Germinal center (tissue), 1 donor: Measurements from ENCODE around the gene STBD1.
"Not testable (repeated sequence)": the region's sequence is repeated elsewhere in the genome, so short reads cannot be mapped to it uniquely, and the experiment has no call there.

Experiments
- DNase-seq: peaks from one replicate; pipeline ENCODE4 v3.0.0; 2012; ENCODE audit warnings: mixed read lengths, low spot score

The STBD1 gene

GRCh38 chr4:76322236-76322635 lies 15.7 kb downstream of the STBD1 start:
- DNase-seq: no peak

GRCh38 chr4:76325072-76325471 lies 18.5 kb downstream of the STBD1 start:
- DNase-seq: no peak

DNA sequence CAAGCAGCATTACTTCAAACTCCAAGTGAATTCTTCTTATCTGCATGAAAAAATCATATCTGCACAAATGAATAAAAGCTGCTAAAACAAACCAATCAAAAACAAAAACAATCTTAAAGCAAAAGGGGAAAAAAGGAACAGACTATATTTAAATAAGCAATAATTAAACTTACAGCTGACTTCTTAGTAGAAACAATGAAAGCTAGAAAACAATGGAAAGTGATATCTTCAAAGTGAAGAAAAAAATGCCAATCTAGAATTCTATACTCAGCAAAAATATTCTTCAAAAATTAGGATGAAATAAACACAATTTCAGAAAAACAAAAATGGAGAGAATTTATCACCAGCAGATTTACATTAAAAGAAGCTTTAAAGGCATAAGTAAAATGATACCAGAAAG lies 20.0 kb downstream of the STBD1 start:
- no peak for DNase-seq

DNA sequence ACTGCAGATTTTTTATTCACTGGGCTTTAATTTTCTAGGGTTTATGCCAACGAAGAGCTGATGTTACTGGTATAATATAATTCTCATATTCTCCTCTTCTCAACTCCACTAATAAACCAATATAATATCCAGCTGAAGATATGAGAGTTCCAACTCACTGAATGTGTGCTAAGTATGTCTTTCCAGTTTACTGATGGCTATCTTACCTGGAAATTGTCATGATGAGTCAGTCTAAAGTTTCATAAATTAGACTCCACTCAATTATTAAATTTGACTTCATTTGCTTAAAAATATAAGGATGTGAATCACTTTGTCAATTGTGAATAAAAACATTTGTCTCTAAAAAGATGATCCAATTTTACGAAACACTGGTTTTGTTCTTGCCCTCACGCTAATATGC lies 28.4 kb downstream of the STBD1 start:
- DNase-seq: no peak

DNA sequence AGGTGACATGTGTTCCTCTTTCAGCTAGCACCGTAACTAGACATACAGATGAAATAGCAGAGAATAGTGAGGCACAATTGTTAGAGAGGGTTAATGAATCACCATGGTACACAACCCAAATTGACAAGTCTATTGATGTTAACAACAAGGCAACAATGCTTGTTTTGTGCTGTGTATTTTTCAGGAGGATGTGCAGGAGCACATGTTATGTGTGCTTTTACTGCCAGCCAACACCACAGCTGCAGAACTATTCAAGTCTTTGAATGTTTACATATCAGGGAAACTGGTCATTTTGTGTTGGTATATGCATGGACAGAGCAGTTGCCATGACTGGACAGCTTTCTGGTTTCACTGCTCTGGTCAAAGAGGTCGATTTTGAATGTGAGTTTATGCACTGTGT lies 32.8 kb downstream of the STBD1 start:
- DNase-seq: no peak

DNA sequence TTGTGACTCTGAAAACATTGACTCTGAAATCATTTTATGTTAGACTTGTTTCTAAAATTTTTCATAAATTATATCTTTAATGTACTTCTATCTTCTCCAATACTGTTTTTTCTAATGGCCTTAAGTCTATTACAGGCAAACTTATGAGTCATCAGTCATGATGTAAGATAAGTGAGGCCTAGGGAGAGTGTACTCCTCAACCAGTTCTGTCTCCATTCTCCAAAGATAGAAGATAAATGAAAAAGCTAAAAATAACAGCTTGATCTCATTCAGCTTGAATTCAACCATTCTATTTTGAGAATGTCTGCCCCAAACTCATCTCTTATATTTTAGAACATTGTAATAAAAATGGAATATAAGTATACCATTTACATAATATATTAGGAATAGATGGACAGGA lies 34.5 kb downstream of the STBD1 start:
- DNase-seq: no peak

- no peak for DNase-seq
Observed at GRCh38 chr4:76342191-76342590, 35.7 kb downstream of the STBD1 start.

DNA sequence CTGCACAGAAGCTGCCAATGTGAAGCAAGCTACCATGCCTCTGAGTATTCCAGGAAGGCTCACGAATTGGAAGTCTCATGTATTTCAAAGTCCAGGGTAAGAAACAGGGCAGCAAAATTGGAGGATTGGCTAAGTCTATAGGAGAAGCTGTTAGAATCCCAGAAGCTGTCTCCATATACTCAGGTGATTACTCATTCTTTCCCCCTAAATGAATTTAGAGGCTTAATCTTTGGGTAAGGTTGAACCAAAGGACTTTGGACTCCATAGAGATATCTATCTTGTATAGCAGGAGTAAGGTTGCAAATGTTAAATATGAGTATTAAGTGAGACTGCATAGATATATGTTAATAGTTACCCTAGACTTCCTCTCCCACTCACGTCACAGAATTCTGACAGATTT lies 36.3 kb downstream of the STBD1 start:
- no peak for DNase-seq

- no peak for DNase-seq
Observed at GRCh38 chr4:76354517-76355473, 48.3 kb downstream of the STBD1 start.

DNA sequence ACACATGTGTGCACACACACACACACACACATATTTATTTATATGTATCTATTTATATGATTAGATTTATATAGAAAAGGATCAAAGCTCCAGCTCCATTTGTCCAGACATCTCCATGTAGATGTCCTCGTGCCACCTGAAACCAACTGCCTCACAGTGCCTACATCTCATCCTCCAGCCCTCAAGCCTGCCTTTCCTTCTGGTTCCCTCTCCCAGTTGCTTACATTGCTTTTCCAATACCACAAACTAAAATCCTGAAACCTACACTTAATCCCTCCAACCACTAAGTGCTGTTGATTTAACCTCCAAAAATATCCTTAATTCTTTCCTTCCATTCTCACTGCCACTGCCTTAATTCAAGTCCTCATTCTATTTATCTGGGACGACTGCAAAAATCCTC lies 51.4 kb downstream of the STBD1 start:
- DNase-seq: no peak

- not testable (repeated sequence) for DNase-seq
Observed at GRCh38 chr4:76359881-76360466, 53.4 kb downstream of the STBD1 start.
